T-helper 2 cell (primary cell): Measurements from ENCODE around the gene CEP290.

Source experiments
- DNase-seq, 5 experiments: peaks; one replicate each; pipeline versions ENCODE4 v3.0.0 to v3.0.0-alpha.2; 2012 to 2022
- total RNA-seq, 2 donors: gene quantifications; one replicate each; lab custom pipeline; 2026; lab: John Stamatoyannopoulos, UW

Gene CEP290
- 45.8 to 71.9 reads per million in 2 donors for total RNA-seq

DNA sequence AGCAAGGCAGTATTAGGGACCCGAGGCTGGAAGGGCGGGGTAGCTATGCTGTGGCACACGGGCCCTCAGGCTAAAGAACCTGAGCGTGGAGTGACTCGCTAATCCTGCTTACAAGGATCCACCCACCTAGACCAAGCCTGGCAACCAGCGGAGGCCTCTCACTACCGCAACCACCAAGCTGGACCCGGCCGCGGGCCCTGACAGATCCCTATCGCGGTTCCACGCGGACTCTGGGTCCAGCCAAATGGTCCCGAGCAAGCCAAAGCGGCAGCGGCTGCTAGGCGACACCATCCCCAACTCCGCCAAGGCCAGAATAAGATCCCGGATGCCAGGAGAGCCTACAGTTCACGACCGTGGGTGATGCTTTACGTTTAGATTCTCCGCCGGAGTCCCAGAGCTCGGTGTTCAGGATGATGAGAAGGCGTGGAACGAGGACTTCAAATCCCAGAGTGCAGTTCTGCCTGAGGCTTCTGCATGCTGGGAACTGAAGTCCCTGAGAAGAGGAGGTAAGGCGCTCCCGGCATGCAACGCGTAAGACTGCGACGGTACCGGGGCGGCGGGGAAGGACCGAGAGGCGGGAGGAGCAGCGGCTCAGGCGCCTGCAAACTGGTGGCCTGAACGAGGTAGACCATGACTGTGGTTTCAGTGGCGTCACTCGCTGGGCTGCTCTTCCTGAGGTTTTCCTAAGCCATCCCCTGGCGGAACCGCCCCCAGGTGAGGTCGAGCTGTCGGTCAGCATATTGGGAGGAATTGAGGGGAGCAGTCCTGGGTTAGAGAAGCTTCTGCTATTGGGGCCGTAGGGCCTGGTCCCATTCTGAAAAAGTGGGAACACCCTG lies at the start of gene CEP290, which contains the start of gene TMTC3:
Gene CEP290, minus strand, starts transcription at position 315 of the 836 bp plus-strand sequence. CDS start 781 bp downstream, outside the sequence.
Gene TMTC3, plus strand, starts transcription at position 534 of the 836 bp plus-strand sequence. CDS start 6,009 bp downstream, outside the sequence.
- DNase-seq: peak; percentile 75 to 99 (median 89)

DNA sequence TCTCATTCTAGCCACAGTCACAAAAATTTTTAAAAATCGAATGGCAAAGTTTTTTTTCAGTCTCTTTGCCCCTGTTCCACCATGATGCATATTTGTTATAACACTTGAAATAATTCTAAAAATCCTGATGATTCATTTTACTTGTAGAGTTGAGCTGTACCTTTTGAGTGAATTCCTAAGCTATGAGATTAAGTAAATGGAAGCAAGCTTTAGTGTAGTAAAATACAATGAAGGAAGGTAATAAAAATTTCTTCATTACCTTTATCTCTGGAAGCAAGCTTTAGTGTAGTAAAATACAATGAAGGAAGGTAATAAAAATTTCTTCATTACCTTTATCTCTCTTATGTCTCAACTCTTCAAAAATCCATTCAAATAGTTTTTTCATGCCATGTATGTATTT lies 46.3 kb upstream of the CEP290 start:
- DNase-seq: no peak

- DNase-seq: no peak
Observed at GRCh38 chr12:88187571-88187970, 45.7 kb upstream of the CEP290 start.

DNA sequence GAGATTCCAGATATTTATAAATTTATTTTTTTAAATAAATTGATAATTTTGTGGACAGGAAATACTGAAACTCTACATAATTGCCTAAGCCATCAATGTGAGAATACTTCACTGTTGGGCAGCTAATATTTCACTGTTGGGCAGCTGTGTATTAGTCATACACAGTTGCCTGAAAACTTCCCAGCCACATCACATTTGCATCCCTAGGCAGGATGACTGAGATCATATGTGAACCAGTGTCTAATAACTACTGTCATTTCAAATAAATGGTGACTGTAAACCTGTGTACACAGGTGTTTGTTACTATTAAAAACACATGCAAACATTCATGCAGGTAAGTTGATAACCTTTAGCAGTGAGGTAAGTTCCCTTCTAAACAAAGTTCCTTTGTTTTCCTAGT lies 44.1 kb upstream of the CEP290 start:
- no peak for DNase-seq

GRCh38 chr12:88185279-88185678 lies 43.4 kb upstream of the CEP290 start:
- DNase-seq: no peak

DNA sequence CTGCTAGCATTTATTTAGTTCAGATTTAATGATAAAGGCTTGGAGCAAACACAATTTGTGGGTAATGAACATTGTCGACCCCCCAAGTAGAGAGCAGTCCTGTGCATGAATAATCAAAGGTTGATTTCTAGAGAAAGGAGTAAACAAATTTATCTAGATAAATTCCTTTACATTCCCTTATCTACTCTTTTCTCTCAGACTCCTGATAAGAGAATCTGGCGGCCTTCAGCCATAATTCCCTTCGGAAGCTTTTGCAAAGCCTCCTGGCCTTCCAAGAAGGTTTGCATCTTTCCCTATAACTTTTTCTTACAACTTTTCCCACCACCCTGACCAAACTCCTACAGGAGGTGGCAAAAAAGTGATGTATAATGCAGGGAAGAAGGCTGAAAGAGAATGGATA lies 42.3 kb upstream of the CEP290 start:
- no peak for DNase-seq

DNA sequence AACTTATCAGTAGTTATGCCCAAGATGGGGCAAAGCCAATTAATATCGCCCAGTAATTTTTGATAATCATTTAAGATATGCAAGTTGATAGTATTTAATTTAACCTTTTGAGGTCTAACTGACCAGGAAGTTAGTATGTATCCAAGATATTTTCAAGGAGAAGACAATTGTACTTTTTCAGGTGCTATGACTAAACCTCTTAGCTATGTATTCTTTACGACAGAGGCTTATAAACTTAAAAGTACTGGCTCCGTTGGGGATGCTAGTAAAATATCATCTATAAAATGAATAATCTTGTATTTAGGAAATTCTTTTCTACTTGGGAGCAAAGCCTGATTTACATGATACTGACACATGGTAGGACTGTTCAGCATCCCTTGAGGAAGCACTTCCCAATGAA lies 40.5 kb upstream of the CEP290 start:
- no peak for DNase-seq

- no peak for DNase-seq
Observed at GRCh38 chr12:88181881-88182280, 40.0 kb upstream of the CEP290 start.

GRCh38 chr12:88179436-88180014 lies 37.6 kb upstream of the CEP290 start:
- DNase-seq: no peak

- no peak for DNase-seq
Observed at GRCh38 chr12:88175544-88175943, 33.7 kb upstream of the CEP290 start.

- DNase-seq: no peak
Observed at GRCh38 chr12:88172844-88173407, 31.0 kb upstream of the CEP290 start.

- no peak for DNase-seq
Observed at GRCh38 chr12:88167384-88167783, 25.5 kb upstream of the CEP290 start.

DNA sequence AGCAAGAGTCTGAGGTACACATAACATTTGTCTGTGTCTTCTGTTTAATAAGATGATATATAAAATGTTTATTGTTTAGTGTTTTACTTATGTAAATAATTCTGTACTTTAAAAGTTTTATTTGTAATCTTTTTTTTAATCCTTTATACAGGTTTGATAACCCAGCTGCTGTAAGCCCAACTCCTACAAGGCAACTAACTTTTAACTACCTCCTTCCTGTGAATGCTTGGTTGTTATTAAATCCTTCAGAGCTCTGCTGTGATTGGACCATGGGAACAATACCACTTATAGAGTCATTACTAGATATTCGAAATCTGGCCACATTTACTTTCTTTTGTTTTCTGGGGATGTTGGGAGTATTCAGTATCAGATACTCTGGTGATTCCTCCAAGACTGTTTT lies 24.3 kb upstream of the CEP290 start:
- no peak for DNase-seq

DNA sequence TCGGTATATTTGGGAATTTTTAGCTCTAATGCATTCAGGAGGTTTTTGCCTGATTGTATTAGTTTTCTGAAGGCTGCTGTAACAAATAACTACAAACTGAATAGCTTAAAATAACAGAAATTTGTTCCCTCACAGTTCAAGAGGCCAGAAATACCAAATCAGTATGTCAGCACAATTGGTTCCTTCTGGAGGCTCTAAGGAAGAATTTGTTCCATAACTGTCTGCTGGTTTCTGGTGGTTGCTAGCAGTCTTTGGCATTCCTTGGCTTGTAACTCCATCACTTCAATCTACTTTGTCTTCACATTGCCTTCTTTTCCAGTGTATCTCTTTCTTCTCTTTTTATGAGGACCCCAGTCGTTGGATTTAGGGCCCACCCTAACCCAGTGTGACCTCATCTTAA lies 21.5 kb upstream of the CEP290 start:
- DNase-seq: no peak

- no peak for DNase-seq
Observed at GRCh38 chr12:88156075-88156654, 14.3 kb upstream of the CEP290 start.

GRCh38 chr12:88153959-88154358 lies 12.1 kb upstream of the CEP290 start:
- no peak for DNase-seq

DNA sequence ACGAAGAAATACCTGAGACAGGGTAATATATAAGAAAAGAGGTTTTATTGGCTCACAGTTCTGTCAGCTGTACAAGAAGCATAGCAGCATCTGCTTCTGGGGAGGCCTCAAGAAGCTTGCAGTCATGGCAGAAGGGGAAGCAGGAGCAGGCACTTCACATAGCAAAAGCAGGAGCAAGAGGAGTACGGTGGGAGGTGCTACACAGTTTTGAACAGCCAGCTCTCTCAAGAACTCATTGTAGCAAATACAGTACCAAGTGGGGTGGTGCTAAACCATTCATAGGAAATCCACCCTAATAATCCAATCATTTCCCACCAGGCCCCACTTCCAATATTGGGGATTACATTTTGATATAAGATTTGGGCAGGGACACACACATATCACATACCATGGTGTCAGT lies 8.2 kb upstream of the CEP290 start:
- DNase-seq: no peak

DNA sequence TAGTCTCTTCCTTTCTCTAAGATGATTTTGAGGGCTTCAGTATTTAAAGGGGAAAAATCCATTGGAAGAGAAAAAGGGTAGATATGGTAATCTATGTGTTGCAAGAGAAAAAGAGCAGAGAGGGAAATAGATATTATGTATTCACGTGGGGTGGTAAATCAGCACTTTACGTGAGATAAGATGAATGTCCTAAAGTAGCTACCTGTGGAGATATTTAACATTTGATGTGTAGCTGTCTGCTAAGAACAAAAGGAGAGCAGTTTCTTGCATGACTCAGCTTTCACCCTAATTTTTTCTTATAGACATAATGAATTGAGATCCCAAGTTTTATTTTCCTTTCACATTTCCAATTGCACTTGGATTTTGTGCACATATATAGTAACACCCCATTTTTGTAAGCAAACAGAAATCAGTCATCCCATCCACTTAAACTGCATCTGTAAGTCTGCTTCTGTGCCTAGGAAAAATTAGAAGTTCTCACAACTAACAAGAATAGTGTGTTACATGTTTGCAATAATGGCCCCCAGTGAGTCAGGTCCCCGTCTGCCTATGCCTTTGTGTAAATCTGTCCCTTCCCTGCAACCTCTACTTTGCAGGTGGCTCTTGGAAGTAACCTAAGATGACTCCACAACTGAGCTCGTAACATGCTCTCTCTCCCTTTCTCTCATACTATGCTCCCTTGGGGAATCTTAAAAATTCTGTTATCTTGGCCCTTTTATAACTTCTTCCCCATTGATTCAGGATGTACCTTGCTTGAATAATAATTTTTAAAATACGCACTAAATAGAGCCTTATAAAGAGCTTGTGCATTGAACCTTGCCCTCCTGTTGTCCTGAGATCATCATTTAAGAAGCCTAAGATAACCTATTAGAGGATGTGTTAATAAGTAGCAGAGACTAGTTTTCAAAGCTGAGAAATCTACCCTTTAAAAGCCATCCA lies 3.9 kb upstream of the CEP290 start:
- DNase-seq: no peak

- DNase-seq: no peak
Observed at GRCh38 chr12:88144546-88145468, 2.9 kb upstream of the CEP290 start.

- DNase-seq: no peak
Observed at GRCh38 chr12:88144037-88144436, 2.1 kb upstream of the CEP290 start.

DNA sequence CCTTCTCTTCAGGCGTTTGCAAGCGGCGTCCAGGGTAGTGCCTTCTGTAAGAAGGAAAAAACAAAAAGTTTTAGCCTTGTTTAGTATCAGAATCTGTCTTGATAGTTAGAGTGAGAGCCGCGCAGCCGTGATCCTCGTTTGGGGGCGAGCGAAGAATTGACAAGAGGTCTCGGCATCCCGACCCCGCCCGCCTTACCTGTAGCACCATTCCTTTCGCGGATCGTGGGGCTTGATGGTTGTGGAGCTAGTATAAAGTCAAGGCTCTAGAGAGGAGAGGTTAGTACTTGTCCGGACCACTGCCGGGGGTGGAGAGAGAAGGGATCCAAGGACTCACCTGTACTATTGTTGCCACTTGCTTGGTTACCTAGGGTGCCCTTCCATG lies 713 bp upstream of the CEP290 start:
- DNase-seq: peak in 2 of 5 experiments; percentile 8 to 22
